Measurements from ENCODE around the gene STRA8.

The STRA8 gene

GRCh38 chr7:135195156-135195555 lies 38.5 kb upstream of the STRA8 start:
- no peak overlapping the region for H3K4me3 ChIP-seq (ENCODE audit: low read depth, low read length)
- no peak for DNase-seq (ENCODE audit: low read depth, low spot score)
- TF ChIP-seq, protein P1, sequence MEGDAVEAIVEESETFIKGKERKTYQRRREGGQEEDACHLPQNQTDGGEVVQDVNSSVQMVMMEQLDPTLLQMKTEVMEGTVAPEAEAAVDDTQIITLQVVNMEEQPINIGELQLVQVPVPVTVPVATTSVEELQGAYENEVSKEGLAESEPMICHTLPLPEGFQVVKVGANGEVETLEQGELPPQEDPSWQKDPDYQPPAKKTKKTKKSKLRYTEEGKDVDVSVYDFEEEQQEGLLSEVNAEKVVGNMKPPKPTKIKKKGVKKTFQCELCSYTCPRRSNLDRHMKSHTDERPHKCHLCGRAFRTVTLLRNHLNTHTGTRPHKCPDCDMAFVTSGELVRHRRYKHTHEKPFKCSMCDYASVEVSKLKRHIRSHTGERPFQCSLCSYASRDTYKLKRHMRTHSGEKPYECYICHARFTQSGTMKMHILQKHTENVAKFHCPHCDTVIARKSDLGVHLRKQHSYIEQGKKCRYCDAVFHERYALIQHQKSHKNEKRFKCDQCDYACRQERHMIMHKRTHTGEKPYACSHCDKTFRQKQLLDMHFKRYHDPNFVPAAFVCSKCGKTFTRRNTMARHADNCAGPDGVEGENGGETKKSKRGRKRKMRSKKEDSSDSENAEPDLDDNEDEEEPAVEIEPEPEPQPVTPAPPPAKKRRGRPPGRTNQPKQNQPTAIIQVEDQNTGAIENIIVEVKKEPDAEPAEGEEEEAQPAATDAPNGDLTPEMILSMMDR (IDR thresholded peaks at IDR 0.05; ENCODE audit: low read depth, low read length), result no peak
- in situ Hi-C loops (cut with HindIII; ENCODE audit: low sequenced_read_pairs), result no loop called here

GRCh38 chr7:135195968-135196629 lies 37.5 kb upstream of the STRA8 start:
- DNase-seq (ENCODE audit: low read depth, low spot score), result no peak
- TF ChIP-seq, protein P1 (IDR thresholded peaks at IDR 0.05; ENCODE audit: low read depth, low read length), result no peak
- H3K4me3 ChIP-seq (ENCODE audit: low read depth, low read length), result no peak overlapping the region
- in situ Hi-C loops (cut with HindIII; ENCODE audit: low sequenced_read_pairs), result no loop called here

DNA sequence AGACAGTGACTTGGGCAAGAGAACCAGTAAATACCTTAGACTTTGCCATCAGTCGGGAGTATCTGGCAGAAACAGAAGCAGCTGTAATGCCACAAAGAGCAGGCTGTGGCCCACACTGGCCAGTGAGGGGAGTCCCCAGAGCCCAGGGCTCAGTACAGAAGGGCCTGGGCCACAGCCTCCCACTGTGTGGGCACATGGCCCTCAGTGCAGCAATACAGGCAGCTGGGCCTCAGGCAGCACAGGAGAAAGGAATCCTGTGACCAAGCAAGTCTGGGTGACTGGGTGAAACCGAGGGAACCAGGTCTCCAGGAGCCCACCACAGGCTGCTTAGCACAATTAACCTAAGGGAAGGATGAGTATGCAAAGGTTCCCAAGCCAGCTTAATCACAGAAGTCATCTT lies 36.3 kb upstream of the STRA8 start:
- TF ChIP-seq, protein P1 (IDR thresholded peaks at IDR 0.05; ENCODE audit: low read depth, low read length), result no peak
- no peak overlapping the region for H3K4me3 ChIP-seq (ENCODE audit: low read depth, low read length)
- no peak for DNase-seq (ENCODE audit: low read depth, low spot score)

GRCh38 chr7:135197906-135198655 lies 35.6 kb upstream of the STRA8 start:
- H3K4me3 ChIP-seq (ENCODE audit: low read depth, low read length), result no peak overlapping the region
- TF ChIP-seq, protein P1 (IDR thresholded peaks at IDR 0.05; ENCODE audit: low read depth, low read length), result no peak
- in situ Hi-C loops (cut with HindIII; ENCODE audit: low sequenced_read_pairs), result no loop called here

More for the DNA sequence above, 36.3 kb upstream of the STRA8 start:
- in situ Hi-C loops (cut with HindIII; ENCODE audit: low sequenced_read_pairs), result no loop called here

DNA sequence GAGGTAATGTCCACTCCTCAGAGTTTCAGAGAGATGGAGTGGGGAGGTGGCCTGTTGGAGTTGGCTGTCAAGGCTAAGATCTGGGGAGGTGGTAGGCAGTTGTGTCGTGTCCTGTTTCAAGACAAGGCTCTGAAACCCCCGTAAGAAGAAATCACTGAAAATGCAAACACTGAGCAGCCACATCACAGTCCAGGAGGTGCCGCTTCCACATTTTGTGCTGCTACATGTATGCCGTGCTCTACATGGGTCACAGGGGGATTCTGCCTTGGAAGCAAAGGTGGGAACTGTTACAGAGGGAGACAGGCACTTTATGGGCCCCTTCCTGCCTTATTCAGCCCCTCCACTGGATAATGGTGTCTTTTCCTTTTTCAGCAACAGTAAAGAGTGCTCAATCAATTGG lies 34.2 kb upstream of the STRA8 start:
- in situ Hi-C loops (cut with HindIII; ENCODE audit: low sequenced_read_pairs), result no loop called here

More at GRCh38 chr7:135197906-135198655, 35.6 kb upstream of the STRA8 start:
- peak; percentile 22 for DNase-seq (ENCODE audit: low read depth, low spot score)

DNA sequence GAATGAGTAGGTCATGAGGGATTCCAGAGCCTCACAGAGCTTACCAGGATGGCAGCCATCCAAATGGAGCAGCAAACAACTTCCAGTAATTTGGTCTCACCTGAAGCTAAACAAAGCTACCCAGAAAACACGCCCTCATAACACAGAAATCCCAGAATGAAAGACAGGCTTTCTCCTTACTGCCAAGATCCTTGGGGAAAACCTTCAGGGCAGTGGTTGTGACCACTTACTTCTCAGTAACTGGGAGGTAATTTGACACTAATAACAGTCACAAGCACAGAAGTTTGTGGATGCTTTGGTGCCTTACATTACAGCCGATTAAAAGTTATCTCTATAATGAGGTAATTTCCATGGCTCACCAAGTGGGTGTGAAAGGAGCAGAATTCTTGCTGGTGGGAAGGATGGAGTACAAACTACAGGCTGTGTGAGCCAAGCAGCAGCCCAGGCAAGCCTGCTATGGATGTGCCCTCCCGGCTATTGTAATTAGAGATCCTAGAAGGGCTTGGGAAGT lies 32.8 kb upstream of the STRA8 start:
- TF ChIP-seq, protein P1 (IDR thresholded peaks at IDR 0.05; ENCODE audit: low read depth, low read length), result no peak
- DNase-seq (ENCODE audit: low read depth, low spot score), result peak; percentile 40
- in situ Hi-C loops (cut with HindIII; ENCODE audit: low sequenced_read_pairs), result no loop called here
- no peak overlapping the region for H3K4me3 ChIP-seq (ENCODE audit: low read depth, low read length)

More for the DNA sequence above, 34.2 kb upstream of the STRA8 start:
- no peak overlapping the region for H3K4me3 ChIP-seq (ENCODE audit: low read depth, low read length)
- DNase-seq (ENCODE audit: low read depth, low spot score), result no peak
- TF ChIP-seq, protein P1 (IDR thresholded peaks at IDR 0.05; ENCODE audit: low read depth, low read length), result no peak

Data from astrocyte of the spinal cord (primary cell).